HepG2 (cell line): ENCODE data around the gene PLCB1. TPM values are rescaled to one million over a fixed set of nuclear protein-coding genes. Genes with fewer than 3 reads are reported as not detected.

ENCODE experiments used
- ATAC-seq: fragments of 200-7000 bp; cut with Tn5 transposase; 3 replicates; pipeline ENCODE4 v1.9.1; 2020; ENCODE audit warnings: mild to moderate bottlenecking, moderate library complexity
- BruUV-seq: library from RNA; stranded (reverse); fragments of 400-500 nt; replicated peaks from 2 replicates; lab custom pipeline; 2021; lab: Mats Ljungman, UMichigan
- CTCF ChIA-PET: fragments of 300-600 bp; formaldehyde crosslinking; extraction: SDS; loops from one replicate; lab custom pipeline; 2021; ENCODE audit warnings: low total read pairs, inconsistent platforms, low intra/inter-chr PET ratio; lab: Yijun Ruan, JAX
- POLR2A ChIA-PET: fragments of 350-600 bp; sonication (Branson Sonifier 250); formaldehyde crosslinking; loops from one replicate; lab custom pipeline; 2020; ENCODE audit warnings: antibody characterized with exemption, inconsistent platforms; lab: Yijun Ruan, JAX
- DNase-seq: peaks from one replicate; pipeline ENCODE4 v3.0.0-alpha.2; 2015; ENCODE audit warnings: low spot score
- FAIRE-seq: peaks from 3 replicates; lab custom pipeline; 2011; peaks lifted over from hg19 to GRCh38; lab: Jason Lieb, UNC
- H2AFZ ChIP-seq: one replicate; pipeline ENCODE4 v1.6.1; 2011; ENCODE audit warnings: low read length, inconsistent platforms
- H3K27ac ChIP-seq: fragments of 300-600 bp; 3 replicates; pipeline ENCODE4 v1.8.0; 2011; ENCODE audit warnings: mixed run types, mild to moderate bottlenecking, mixed read lengths, low read length, inconsistent platforms; ENCODE audit not compliant: insufficient read depth; ENCODE audit errors: extremely low read length
- H3K27me3 ChIP-seq, 2 experiments: fragments of 200-600 bp in 1 of 2; 2 replicates in 1 of 2; 3 replicates in 1 of 2; pipeline versions ENCODE4 v1.6.0 to v1.8.0; 2011; ENCODE audit warnings: low read length in 2 of 2, mild to moderate bottlenecking in 2 of 2, moderate library complexity in 2 of 2, inconsistent platforms in 1 of 2; ENCODE audit not compliant: insufficient read depth in 2 of 2, control insufficient read depth in 1 of 2
- H3K36me3 ChIP-seq, 2 experiments: fragments of 200-600 bp in 1 of 2; replicated peaks in 1 of 2; 2 replicates in 1 of 2; 3 replicates in 1 of 2; pipeline versions ENCODE4 v1.5.1 to v1.8.0; 2011; ENCODE audit warnings: low read length in 2 of 2, inconsistent platforms in 1 of 2; ENCODE audit not compliant: insufficient read depth in 2 of 2, control insufficient read depth in 1 of 2
- H3K4me1 ChIP-seq: 2 replicates; pipeline ENCODE4 v1.5.1; 2012; ENCODE audit warnings: low read length, inconsistent platforms; ENCODE audit not compliant: insufficient read depth
- H3K4me2 ChIP-seq: 2 replicates; pipeline ENCODE4 v1.6.0; 2011; ENCODE audit warnings: low read depth, low read length, inconsistent platforms
- H3K4me3 ChIP-seq, 3 experiments: fragments of 200-600 bp in 1 of 3; sonication (generic), shearing (Covaris generic) in 1 of 3; replicated peaks in 1 of 3; 2 replicates each; pipeline ENCODE4 v1.5.1; 2011 to 2016; ENCODE audit warnings: low read length in 3 of 3, inconsistent platforms in 2 of 3, low read depth in 2 of 3, mild to moderate bottlenecking in 2 of 3, control low read depth in 1 of 3, mixed read lengths in 1 of 3; ENCODE audit not compliant: insufficient read depth in 1 of 3
- H3K79me2 ChIP-seq: one replicate; pipeline ENCODE4 v1.6.1; 2011; ENCODE audit warnings: low read length, inconsistent platforms; ENCODE audit not compliant: insufficient read depth
- H3K9ac ChIP-seq: 2 replicates; pipeline ENCODE4 v1.6.0; 2011; ENCODE audit warnings: mild to moderate bottlenecking, low read depth, low read length, inconsistent platforms; ENCODE audit not compliant: insufficient read depth
- H3K9me3 ChIP-seq: 2 replicates; pipeline ENCODE4 v1.5.1; 2012; ENCODE audit warnings: mild to moderate bottlenecking, low read length
- H4K20me1 ChIP-seq: 2 replicates; pipeline ENCODE4 v1.6.0; 2011; ENCODE audit warnings: inconsistent platforms, mild to moderate bottlenecking, low read length, moderate library complexity; ENCODE audit not compliant: insufficient read depth
- ZNF484 ChIP-seq: sonication (generic); formaldehyde crosslinking; IDR thresholded peaks from 2 replicates; pipeline ENCODE4 v1.5.1; 2020; ENCODE audit warnings: mild to moderate bottlenecking, low read depth, missing genetic modification reagents, borderline replicate concordance
- in situ Hi-C: cut with HindIII; loops from 2 replicates; pipeline ENCODE4 v1.10.0; 2017; ENCODE audit warnings: low pct_unique_long_range_greater_than_20kb; ENCODE audit not compliant: extremely low pct_ligation_motif_present
- intact Hi-C: fragments of 100-400 bp; cut with micrococcal nuclease; formaldehyde crosslinking; loops from one replicate; pipeline ENCODE4 v1.10.0; 2022; ENCODE audit not compliant: unreplicated experiment
- polyA plus RNA-seq, 8 experiments: library from polyadenylated mRNA; depleted of rRNA in 3 of 8; stranded (reverse) in 7 of 8; unstranded in 1 of 8; fragments of >200 nt; fragmentation: Illumina TruSeq in 4 of 8; extraction: Trizol in 4 of 8; gene quantifications; 2 replicates each; pipeline versions ENCODE4 v1.2.1 to v1.2.3, GENCODE V29; 2011 to 2016; ENCODE audit warnings: low read depth in 4 of 8, missing spikeins in 1 of 8, mixed read lengths in 1 of 8; ENCODE audit not compliant: insufficient read depth in 1 of 8
- total RNA-seq, 5 experiments: library from RNA; depleted of rRNA; stranded (reverse); fragments of >200 nt; fragmentation: Illumina TruSeq; extraction: Trizol; gene quantifications; 2 replicates each; pipeline ENCODE4 v1.2.3, GENCODE V29; 2016; ENCODE audit warnings: low read depth in 1 of 5
- TF ChIP-seq, protein P1 (sequence below): sonication (generic); formaldehyde crosslinking; IDR thresholded peaks from 2 replicates; pipeline ENCODE4 v1.5.1; 2020; ENCODE audit warnings: mild to moderate bottlenecking, missing genetic modification reagents
- TF ChIP-seq, protein P2 (sequence below): sonication (generic); formaldehyde crosslinking; IDR thresholded peaks from 2 replicates; pipeline ENCODE4 v1.9.0; 2022; ENCODE audit warnings: missing genetic modification reagents, mild to moderate bottlenecking, borderline replicate concordance

The PLCB1 gene
- total and polyA plus RNA-seq, 2 of the 13 experiments (the other 11 are each of a cell fraction or from before 2014, with no cell fraction given): 42.4 to 55.9 TPM

DNA sequence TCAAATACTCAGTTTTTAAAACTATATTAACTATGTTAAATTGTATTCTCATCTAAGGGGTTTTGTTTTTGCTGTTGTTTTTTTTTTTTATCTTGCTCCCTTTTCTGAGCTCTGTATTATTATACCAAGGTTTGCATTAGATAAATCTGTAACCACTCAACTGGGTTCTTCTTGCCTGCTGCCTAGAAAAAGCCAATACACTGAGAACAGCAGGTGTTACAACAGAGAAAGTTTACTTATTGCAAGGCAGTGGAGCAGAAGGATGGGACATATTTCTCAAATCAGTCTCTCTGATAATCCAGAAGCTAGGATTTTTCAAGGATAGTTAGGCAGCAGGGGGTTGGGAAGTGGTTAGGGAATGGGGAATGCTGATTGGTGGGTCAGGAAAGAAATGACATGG lies 558.0 kb downstream of the PLCB1 start:
- Histone ChIP-seq H2AFZ (no peak overlapping the region), H3K9me3 (peaks cover 19% of the 10 kb centered on the region), H3K9ac (no peak overlapping the region), H3K4me1 (no peaks in the 10 kb centered on the region), H3K27ac (no peak overlapping the region), H3K4me2 (no peak overlapping the region), H3K36me3 (peaks cover 3 to 19% of the 10 kb centered on the region in 2 experiments), H3K79me2 (no peaks in the 10 kb centered on the region), H3K27me3 (no peaks in the 10 kb centered on the region), H4K20me1 (no peaks in the 10 kb centered on the region), H3K4me3 (no peak overlapping the region)
- no peak for FAIRE-seq
- intact Hi-C loops: no loop called here
- DNase-seq: no peak
- in situ Hi-C loops: no loop called here
- no peak for ATAC-seq
- BruUV-seq: no TSS peak
- TF ChIP-seq ZNF484 (CRISPR knock-in tag): no peak
- TF ChIP-seq, protein P1, sequence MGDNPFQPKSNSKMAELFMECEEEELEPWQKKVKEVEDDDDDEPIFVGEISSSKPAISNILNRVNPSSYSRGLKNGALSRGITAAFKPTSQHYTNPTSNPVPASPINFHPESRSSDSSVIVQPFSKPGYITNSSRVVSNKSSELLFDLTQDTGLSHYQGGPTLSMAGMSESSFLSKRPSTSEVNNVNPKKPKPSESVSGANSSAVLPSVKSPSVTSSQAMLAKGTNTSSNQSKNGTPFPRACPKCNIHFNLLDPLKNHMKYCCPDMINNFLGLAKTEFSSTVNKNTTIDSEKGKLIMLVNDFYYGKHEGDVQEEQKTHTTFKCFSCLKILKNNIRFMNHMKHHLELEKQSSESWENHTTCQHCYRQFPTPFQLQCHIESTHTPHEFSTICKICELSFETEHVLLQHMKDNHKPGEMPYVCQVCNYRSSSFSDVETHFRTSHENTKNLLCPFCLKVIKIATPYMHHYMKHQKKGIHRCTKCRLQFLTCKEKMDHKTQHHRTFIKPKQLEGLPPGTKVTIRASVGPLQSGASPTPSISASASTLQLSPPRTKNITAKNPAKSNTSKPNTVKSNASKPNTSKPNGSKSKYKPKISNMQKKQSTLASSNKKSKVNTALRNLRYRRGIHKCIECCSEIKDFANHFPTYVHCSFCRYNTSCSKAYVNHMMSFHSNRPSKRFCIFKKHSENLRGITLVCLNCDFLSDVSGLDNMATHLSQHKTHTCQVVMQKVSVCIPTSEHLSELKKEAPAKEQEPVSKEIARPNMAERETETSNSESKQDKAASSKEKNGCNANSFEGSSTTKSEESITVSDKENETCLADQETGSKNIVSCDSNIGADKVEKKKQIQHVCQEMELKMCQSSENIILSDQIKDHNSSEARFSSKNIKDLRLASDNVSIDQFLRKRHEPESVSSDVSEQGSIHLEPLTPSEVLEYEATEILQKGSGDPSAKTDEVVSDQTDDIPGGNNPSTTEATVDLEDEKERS (CRISPR knock-in tag): peak; percentile 73; the same call in 1 of the 2 replicates
- TF ChIP-seq, protein P2, sequence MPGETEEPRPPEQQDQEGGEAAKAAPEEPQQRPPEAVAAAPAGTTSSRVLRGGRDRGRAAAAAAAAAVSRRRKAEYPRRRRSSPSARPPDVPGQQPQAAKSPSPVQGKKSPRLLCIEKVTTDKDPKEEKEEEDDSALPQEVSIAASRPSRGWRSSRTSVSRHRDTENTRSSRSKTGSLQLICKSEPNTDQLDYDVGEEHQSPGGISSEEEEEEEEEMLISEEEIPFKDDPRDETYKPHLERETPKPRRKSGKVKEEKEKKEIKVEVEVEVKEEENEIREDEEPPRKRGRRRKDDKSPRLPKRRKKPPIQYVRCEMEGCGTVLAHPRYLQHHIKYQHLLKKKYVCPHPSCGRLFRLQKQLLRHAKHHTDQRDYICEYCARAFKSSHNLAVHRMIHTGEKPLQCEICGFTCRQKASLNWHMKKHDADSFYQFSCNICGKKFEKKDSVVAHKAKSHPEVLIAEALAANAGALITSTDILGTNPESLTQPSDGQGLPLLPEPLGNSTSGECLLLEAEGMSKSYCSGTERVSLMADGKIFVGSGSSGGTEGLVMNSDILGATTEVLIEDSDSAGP (CRISPR knock-in tag): no peak
- CTCF ChIA-PET: no interaction called here
- POLR2A ChIA-PET: no interaction called here
